ENCODE data around the gene RPL27A. TPM values are rescaled to one million over a fixed set of nuclear protein-coding genes. Genes with fewer than 3 reads are reported as not detected.
"Not testable (repeated sequence)": the region's sequence is repeated elsewhere in the genome, so short reads cannot be mapped to it uniquely, and the experiment has no call there.

Gene RPL27A
- 653 TPM for total RNA-seq
- long read RNA-seq, full-length matches to known transcripts: 47 of 54 reads
- long read RNA-seq, partial matches to known transcripts: 0 of 54 reads
- long read RNA-seq, other reads (novel, unspliced or antisense): 7 of 54 reads

- peak; percentile 100 for DNase-seq (ENCODE audit: low spot score)
Measured at GRCh38 chr11:8682303-8683114, at the start of gene RPL27A, which contains the start of gene TRIM66. Gene RPL27A (plus strand): TSS chr11:8682792. CDS start chr11:8682814, 22 bp downstream. Gene TRIM66 (minus strand): TSS chr11:8682665. CDS start chr11:8672274, 10,391 bp downstream.

DNA sequence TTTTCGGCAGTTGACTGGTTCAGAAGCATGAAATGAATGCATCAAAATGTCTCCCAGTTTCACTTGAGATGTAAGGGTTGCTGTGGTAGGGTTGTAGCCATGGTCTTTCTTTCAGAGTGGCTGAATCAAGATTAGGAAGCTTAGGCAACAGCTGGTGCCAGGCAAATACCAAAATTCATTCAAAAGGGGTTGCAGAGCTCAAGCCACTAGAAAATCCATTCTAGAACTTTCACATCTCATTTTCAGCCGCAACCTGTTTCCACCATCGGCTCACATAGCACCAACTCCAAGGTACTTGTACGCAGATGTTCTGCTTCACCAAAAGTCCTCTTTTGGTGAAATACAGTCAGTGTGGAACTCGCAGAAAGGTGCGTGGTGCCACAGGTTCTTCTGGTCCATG, 48.1 kb upstream of the RPL27A start:
- no peak for DNase-seq (ENCODE audit: low spot score)

- DNase-seq (ENCODE audit: low spot score): no peak
Measured at GRCh38 chr11:8636127-8636526, 46.5 kb upstream of the RPL27A start.

GRCh38 chr11:8638300-8638699, 44.3 kb upstream of the RPL27A start:
- DNase-seq (ENCODE audit: low spot score): no peak

DNA sequence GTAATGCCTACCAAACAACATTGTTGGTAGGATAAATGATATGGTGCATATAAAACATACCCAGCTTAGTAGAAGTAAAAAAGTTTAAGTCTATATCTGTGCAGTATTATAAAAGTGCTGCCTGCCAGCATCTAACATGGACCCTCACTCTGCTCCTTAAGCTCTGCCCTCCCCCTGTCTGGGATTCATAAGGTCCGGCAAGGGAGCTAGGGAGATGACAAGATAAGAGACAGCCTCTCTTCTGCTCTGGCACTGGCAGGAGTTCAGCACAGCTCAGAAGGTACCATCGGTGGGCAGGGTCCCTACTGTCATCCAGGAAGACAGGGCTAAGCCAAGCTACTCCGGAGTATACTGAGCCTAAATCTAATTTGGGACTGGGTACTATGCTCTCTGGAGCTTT, 42.9 kb upstream of the RPL27A start:
- DNase-seq (ENCODE audit: low spot score): no peak

GRCh38 chr11:8640267-8640906, 42.2 kb upstream of the RPL27A start:
- no peak for DNase-seq (ENCODE audit: low spot score)

- DNase-seq (ENCODE audit: low spot score): no peak
Measured at GRCh38 chr11:8641332-8641731, 41.3 kb upstream of the RPL27A start.

DNA sequence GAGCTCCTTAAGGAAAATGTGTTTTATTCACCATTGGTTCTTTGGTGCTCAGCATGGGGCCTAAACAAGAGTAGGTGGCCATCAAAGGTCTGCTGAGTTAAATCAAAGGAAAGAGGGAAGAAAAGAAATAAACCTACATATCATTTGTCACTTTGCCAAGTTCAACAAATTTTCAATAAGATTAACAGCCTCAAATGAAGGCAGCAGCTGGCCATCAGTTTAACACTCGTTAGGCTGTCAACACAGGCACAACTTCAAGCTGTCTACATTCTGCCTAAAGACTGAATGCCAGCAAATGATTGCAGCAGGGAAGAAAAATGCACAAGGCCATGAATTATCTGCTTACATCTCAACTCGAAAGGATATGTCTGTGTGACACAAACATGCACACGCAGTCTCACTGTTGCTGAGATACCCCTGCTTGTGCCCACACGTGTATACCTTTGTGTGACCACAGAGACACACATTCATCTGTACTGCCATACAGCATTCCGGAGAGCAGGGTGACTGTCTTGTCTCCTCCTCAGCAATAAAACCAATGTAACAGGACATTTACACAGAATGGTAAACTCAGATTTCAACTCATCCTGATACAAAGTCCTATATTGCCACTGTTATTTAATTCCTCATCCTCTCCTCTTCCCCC, 40.3 kb upstream of the RPL27A start:
- DNase-seq (ENCODE audit: low spot score): no peak

- DNase-seq (ENCODE audit: low spot score): no peak
Measured at GRCh38 chr11:8646873-8647272, 35.7 kb upstream of the RPL27A start.

DNA sequence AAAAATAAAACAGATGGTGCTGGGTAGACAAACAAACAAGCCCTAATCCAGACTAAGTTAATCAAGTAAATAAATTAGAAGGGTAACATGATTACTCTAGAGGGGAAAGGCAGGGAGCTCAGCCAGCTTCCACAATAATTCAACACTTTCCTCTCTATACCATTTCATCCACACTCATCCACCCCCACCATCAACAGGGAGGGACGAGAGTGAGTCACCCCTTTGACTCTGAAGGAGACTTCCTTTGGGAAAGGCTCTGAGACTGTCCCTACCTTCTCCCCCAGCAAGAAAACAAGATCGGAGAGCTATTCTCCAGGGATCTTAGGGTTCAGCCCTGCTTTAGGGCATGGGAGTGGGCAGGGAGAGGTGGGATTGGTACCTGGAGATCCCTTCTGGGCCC, 33.2 kb upstream of the RPL27A start:
- no peak for DNase-seq (ENCODE audit: low spot score)

GRCh38 chr11:8650401-8650990, 32.1 kb upstream of the RPL27A start:
- no peak for DNase-seq (ENCODE audit: low spot score)

- DNase-seq (ENCODE audit: low spot score): no peak
Measured at GRCh38 chr11:8652140-8652539, 30.5 kb upstream of the RPL27A start.

DNA sequence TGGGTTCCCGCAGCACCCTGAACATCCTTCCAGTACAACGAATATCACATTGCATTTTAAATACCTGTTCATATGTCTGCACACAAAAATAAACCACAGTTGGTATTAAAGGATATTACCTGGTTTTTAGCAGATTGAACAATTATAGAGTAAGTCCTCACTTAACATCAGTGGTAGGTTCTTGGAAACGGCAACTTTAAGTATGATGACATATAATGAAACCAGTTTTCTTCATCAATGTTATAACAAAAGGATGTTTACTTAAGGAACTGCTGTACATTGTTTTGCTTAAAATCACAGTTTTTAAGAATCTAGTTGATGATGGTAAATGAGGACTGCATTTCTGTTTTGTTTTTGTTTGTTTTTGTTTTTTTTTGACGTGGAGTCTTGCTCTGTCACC, 28.1 kb upstream of the RPL27A start:
- DNase-seq (ENCODE audit: low spot score): no peak

GRCh38 chr11:8656291-8656690, 26.3 kb upstream of the RPL27A start:
- DNase-seq (ENCODE audit: low spot score): no peak

DNA sequence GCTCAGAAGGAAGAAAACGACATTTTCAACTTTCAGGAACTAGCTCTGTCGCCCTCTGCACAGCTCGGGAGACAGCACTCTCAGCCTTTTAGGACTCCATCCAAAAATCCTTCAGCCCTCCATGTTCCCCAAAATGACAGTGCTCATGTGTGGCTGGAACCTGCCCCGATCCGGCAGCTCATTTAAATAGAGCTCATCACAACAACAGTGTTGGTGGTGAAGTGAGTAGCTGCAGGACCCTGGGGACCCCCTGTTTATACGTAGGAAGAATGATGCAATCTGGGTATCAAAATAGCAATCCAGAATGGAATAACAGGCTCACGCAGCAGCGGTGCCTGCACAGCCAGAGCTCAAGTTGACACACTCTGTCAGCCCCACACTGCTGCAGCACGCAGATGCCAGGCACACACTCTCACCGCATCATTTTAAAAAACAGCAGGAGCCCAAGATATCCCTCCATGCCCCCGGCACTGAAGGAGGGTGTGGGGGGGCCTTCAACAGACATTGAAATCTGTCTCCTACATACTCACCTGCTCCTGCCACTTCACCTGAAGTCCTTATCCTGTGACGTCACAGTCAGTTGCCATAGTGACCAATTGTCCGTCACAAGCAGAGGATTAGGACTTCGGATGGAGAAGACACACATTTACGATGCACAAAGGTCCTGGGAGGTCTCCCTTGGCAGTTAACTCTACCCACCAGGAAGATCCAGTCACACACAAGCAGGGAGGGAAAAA, 24.1 kb upstream of the RPL27A start:
- no peak for DNase-seq (ENCODE audit: low spot score)

DNA sequence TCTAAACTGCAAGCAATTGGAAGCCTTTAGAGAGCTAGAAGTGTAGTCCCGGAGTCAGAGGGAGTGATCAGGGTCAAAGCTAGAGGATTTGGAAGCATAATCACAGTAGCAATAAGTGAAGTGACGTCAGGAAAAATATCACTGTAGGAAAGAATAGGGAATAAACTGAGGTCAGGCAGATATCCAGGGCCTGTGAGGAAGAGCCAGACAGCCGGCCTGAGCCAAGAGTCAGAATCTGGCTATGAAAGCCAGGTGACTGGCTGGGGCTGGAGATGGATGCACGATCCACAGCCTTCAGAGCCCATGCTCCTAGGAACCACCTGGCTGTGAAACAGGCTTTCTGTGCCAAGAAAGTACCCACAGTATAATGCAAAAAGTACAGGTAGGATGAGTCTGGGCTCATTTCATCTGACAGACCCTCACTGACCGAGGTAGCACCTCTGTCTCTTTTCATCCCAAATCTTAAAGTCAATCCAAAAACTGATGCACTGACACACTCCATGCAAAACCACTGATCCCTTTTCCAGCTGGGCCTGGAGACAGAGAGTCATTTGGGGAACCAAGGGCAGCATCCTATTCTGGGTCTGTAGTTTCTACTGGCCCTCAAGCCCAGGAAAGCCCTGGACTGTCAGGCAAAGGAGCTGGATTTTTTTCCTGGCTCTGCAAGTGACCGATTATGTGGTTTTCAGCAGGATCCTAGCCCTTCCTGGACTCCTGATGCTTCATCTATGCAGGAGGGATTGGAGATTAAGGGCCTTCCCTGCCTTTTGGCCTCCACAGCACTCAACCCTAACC, 21.4 kb upstream of the RPL27A start:
- DNase-seq (ENCODE audit: low spot score): no peak

- DNase-seq (ENCODE audit: low spot score): no peak
Measured at GRCh38 chr11:8665222-8665621, 17.4 kb upstream of the RPL27A start.

- DNase-seq (ENCODE audit: low spot score): not testable (repeated sequence)
Measured at GRCh38 chr11:8670081-8670480, 12.5 kb upstream of the RPL27A start.

GRCh38 chr11:8671193-8671612, 11.4 kb upstream of the RPL27A start:
- DNase-seq (ENCODE audit: low spot score): no peak

DNA sequence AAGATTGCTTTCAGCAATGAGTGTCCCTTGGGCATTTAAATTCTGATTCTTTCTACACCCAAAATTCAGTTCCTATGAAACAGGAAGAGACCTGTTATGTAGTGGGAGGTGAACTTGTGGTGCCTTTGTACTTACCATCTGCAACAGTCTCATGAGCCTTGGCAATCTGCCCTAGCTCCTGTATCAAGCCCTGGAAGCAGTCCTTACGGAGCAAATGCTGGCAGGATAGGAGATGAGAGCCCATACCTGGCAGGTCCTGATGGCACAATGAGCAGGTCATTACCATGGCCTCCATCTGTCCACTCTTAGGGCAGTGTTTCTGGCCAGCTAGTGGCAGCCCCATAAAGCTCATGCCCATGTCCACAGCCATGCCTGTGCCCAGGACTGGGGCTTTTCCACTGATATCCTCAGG, 10.9 kb upstream of the RPL27A start:
- DNase-seq (ENCODE audit: low spot score): no peak
